Epidermal melanocyte (primary cell): Measurements from ENCODE around the gene RPS26.
"Not testable (repeated sequence)": the region's sequence is repeated elsewhere in the genome, so short reads cannot be mapped to it uniquely, and the experiment has no call there.

Source experiments
- DNase-seq: peaks from one replicate; pipeline ENCODE4 v3.0.0; 2011; ENCODE audit warnings: low spot score; ENCODE audit not compliant: insufficient read length

RPS26 gene

GRCh38 chr12:56041552-56042429 is at the start of gene RPS26:
Gene RPS26 (plus strand): TSS chr12:56041918. CDS start chr12:56042167, 249 bp downstream.
- DNase-seq = peak; percentile 80

- DNase-seq = no peak
These were observed 48.4 kb upstream of the RPS26 start for GRCh38 chr12:55993230-55993853.

GRCh38 chr12:55995366-55995765 is 46.4 kb upstream of the RPS26 start:
- DNase-seq = no peak

- peak; percentile 62 for DNase-seq
These were observed 45.5 kb upstream of the RPS26 start for GRCh38 chr12:55996201-55996714.

GRCh38 chr12:55996715-55997534 is 44.8 kb upstream of the RPS26 start, which contains the start of gene SUOX:
Gene SUOX (plus strand): TSS chr12:55997276. CDS start chr12:56002222, 4,946 bp downstream.
- peak; percentile 100 for DNase-seq

- DNase-seq = no peak
These were observed 44.2 kb upstream of the RPS26 start for GRCh38 chr12:55997535-55997859.

- not testable (repeated sequence) for DNase-seq
These were observed 42.2 kb upstream of the RPS26 start for GRCh38 chr12:55999522-55999921.

GRCh38 chr12:55999999-56000540 is 41.6 kb upstream of the RPS26 start:
- DNase-seq = not testable (repeated sequence)

- DNase-seq = no peak
These were observed 40.1 kb upstream of the RPS26 start for GRCh38 chr12:56001487-56002100.

- not testable (repeated sequence) for DNase-seq
These were observed 38.3 kb upstream of the RPS26 start for GRCh38 chr12:56003376-56003775.

GRCh38 chr12:56004211-56004610 is 37.5 kb upstream of the RPS26 start:
- no peak for DNase-seq

- peak; percentile 54 for DNase-seq
These were observed 33.9 kb upstream of the RPS26 start for GRCh38 chr12:56007564-56008559.

- no peak for DNase-seq
These were observed 31.6 kb upstream of the RPS26 start for GRCh38 chr12:56010111-56010570.

GRCh38 chr12:56011509-56012090 is 30.1 kb upstream of the RPS26 start:
- DNase-seq = no peak

- DNase-seq = no peak
These were observed 28.2 kb upstream of the RPS26 start for GRCh38 chr12:56013482-56013881.

- no peak for DNase-seq
These were observed 27.5 kb upstream of the RPS26 start for GRCh38 chr12:56014205-56014604.

GRCh38 chr12:56017181-56017580 is 24.5 kb upstream of the RPS26 start:
- DNase-seq = no peak

GRCh38 chr12:56018356-56018755 is 23.4 kb upstream of the RPS26 start:
- no peak for DNase-seq
